Right renal cortex interstitium (tissue), 3 donors: ENCODE measurements around the gene SCLT1. TPM values are rescaled to one million over a fixed set of nuclear protein-coding genes. Genes with fewer than 3 reads are reported as not detected.
A peak's percentile ranks its signal among the peaks of the same experiment; 100 is the strongest.
"Not testable (repeated sequence)": the region's sequence is repeated elsewhere in the genome, so short reads cannot be mapped to it uniquely, and the experiment has no call there.

Experiments used
- DNase-seq, 3 donors: peaks; one replicate each; pipeline ENCODE4 v3.0.0-alpha.2; 2013; ENCODE audit warnings: low read depth in 3 of 3, low spot score in 2 of 3
- polyA plus RNA-seq, 3 donors: library from polyadenylated mRNA; unstranded; fragments of 120-200 nt; gene quantifications; one replicate each; pipeline ENCODE4 v1.2.1, GENCODE V29; 2013; ENCODE audit not compliant: insufficient read length in 3 of 3

The SCLT1 gene
- polyA plus RNA-seq, 3 donors, result 16.2 to 19.0 (median 17.3) TPM

DNA sequence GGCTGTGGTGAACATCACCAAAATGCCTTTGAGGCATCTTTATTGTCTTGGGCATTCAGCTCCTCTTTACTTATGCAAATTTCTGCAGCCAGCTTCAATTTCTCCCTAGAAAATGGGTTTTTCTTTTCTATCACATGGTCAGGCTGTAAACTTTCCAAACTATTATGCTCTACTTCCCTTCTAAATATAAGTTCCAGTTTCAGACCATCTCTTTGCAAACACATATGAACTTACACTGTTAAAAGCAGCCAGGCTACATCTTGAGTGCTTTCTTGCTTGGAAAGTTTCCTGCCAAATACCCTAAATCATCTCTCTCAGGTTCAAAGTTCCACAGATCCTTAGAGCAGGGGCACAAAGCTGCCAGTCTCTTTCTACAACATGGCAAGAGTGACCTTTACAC, 13.2 kb downstream of the SCLT1 start:
- DNase-seq, result no peak

DNA sequence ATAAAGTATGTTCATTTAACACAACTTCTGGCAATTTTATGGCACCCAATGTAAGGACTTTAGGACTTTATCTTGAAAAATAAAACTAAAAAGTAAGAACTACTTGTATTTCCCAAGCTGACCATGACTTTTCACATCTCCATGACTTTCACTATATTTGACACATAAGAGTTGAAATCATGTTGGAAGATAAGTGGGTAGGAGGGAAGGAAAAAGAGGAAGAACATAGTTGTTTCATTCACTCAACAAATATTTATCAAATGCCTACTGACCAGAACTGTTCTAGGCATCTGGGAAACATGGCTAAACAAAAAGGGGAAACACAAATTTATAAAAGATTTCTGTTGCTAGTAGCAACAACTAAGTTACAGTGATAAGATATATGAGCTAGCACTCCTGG, 16.0 kb downstream of the SCLT1 start:
- DNase-seq, result no peak

DNA sequence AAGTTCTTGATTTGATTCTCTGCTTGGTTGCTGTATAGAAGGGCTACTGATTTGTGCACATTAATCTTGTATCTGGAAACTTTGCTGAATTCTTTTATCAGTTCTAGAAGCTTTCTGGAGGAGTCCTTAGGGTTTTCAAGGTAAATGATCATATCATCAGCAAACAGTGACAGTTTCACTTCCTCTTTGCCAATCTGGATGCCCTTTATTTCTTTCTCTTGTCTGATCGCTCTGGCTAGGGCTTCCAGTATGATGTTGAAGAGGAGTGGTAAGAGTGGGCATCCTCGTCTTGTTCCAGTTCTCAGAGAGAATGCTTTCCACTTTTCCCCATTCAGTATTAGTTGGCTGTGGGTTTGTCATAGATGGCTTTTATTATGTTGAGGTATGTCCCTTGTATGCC, 23.8 kb downstream of the SCLT1 start:
- not testable (repeated sequence) for DNase-seq

DNA sequence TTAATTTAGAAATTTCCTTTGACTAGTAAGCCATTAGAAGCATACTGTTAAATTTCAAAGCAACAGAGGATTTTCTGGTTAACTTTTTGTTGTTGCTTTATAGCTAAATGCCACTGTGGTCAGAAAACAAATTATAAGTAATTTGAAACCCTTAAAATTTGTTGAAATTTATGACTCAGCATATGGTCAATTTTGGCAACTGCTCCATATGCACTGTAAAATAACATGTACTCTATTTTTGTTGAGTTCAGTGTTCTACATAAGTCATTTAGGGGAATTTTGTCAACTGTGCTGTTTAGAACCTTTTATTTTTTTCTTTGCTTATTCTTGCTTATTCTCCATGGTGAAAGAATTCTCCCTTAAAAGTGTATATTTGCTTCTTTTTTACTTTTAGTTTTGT, 28.6 kb downstream of the SCLT1 start:
- no peak for DNase-seq

DNA sequence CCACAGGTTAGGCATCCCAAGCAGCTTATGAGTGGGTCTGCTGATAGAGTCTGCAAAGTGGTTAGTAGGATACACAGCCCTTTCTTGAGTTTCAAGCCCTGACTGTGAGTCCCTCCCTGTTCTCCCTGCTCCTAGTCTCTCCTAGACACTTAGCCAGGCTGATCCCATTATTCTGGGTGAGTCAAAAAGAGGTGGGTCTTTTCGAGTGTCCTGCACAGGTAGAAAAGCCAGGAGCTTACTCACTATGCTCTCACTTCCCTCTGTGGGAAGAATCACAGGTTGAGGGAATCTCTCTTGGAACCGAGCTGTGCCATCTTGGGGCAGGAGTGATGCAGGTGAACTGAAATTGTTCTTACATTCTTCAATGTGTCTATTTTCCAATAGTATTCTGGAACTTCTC, 29.7 kb downstream of the SCLT1 start:
- DNase-seq, result no peak

DNA sequence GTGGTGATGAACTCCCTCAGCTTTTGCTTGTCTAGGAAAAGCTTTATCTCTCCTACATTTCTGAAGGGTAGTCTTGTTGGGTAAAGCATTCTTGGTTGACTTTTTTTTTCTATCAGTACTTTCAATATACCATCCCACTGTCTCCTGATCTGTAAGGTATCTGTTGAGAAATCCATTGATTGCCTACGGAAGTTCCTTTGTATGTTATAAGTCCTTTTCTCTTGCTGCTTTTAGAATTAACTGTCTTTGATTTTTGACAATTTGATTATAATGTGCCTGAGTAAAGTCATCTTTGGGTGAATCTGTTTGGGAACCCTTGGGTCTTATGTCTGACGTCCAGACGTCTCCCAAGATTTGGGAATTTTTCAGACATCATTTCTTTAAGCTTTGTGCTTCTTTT, 30.8 kb downstream of the SCLT1 start:
- no peak for DNase-seq

DNA sequence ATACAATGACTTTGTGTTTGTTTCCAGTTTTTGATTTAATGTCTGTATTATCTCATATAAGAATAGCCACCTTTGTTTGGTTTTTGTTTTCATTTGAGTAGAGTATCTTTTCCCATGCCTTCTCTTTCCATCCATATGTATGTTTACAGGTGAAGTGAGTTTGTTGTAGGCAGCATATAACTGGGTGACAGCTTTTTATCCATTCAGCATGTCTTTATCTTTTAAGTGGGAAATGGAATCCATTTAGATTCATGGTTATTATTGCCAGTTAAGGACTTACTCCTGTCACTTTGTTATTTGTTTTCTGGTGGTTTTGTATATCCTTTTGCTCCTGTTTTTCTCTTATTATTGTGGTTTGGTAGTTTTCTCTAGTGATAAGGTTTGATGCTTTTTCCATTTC, 34.3 kb downstream of the SCLT1 start:
- DNase-seq, result no peak

DNA sequence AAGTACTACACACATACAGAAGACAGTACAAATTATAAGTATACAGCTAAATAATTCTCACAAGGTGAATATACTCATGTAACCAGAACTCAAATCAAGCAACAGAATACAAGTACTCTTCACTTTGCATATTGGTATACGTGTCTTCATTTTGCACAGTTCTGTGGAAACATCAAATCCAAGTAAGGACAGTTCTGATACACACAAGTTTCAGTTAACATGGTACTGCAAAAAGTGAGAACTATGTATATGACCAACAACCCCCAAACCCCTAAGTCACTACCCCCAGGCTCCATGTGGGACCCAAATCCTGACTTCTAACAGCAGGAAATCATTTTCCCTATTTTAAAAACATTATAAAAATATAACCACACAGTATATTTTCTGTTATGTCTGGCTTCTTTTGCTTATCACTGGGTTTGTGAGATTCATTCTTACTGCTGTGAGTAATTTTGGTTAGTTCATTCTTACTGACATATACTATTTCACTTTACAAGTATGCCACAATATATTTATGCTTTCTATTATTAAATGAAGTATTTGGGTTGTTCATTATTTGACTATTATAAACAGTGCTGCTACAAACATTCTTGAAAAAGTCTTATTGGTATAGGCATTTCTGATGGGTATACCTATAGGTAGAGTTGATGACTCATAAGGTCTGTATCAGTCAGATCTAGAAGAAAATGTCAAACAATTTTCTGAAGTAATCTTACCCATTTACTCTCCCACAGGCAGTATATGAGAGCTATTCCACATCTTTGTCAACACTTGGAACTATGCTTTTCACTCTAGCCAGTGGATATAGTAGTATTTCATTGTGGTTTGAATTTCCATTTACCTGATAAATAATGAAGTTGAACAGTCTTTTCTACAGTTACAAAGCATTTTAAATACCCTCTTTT, 47.0 kb downstream of the SCLT1 start:
- no peak for DNase-seq

DNA sequence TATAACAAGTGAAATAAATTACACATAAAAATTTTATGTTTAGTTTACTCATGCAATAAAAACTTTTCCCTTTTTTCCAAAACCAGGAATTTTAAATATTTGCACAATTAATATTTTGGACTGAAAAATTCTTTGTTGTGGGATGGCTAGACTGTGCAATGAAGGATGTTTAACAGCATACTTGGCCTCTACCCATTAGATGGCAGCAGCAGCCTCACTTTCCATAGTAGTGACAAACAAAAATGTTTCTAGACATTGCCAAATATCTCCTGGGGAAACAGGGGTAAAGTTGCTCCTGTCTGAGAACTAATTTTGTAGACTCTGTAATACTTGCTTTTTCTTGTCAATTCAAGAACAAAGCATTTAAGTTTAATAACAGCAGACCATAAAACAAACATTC, 49.8 kb downstream of the SCLT1 start:
- no peak for DNase-seq

DNA sequence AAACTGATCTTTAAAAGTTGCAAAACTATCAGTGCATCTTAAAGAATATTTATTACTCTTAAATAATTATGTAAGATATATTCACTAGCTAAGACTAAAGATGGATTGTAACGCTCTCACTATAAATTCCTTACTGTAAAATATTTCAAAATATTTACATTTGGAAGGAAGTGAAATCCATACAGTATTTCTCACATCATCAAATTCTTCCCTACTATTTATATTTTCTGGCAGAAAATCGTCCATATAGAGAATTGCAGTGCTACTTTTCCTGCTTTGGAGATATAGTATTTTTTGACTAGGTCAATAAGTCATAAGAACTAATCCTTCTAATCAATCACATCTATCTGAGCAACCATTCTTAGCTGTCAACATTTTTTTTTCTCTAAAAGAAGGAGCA, 52.9 kb downstream of the SCLT1 start:
- no peak for DNase-seq

DNA sequence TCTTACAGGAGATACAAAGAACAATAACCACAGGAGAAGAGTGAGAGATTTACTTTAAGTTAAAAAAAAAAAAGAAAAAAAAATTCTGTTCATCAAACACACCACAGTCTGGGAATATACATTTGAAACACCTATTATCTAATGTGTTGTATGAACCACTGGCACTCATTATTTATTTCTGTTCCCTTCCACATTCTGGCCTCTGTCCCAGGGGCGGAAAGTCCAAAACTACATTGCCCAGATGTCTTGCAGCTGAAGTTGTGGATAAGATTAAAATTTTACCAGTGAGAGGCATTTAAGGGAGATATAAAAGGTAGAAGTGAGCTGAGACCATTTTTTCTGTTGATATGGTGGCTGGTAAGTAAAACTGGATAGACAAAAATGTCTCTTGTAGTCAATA, 56.2 kb downstream of the SCLT1 start:
- DNase-seq, result no peak

DNA sequence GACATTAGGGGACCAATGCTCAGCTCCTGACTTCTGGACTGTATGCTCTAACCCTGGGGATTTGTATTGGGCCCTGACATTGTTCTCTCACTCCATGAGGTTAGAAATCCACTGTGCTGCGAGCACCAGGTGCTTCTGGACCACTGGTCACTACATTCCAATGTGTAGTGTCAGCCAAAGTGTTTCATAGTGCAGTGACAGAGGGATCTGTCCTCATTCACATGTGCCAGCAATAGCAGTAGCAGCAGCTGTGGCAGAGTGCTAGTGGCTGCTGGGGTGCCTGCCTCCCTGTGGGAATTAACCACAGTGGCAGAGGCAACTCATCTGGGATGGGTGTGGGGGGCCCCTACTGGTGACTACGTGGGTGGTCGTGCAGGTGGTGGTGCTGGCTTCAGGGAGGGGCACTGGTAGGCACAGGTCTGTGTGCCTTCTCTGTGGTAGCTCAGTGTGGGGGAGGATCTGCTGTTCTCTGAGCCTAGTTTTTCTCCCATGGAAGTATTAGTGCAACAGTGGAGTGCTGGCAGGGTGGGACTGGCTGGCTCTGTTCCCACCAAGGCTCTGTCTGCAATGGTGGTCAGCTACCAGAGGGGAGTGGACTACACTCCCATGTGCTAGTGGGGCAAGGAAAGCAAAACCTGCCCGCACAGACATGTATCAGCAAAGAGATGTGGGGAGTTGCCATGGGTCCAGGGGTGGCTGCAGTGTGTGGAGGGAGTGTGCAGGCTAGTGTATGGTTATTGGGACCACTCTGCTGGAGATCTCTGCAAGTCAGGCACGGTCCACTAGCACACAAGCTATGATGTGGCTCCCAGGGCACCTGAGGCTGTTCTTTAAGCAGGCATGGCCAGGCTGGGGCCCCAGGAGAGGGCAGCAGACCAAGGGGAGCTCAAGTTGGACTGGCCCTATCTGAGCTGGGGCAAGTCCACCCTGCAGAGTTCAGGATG, 78.5 kb downstream of the SCLT1 start:
- DNase-seq, result no peak

DNA sequence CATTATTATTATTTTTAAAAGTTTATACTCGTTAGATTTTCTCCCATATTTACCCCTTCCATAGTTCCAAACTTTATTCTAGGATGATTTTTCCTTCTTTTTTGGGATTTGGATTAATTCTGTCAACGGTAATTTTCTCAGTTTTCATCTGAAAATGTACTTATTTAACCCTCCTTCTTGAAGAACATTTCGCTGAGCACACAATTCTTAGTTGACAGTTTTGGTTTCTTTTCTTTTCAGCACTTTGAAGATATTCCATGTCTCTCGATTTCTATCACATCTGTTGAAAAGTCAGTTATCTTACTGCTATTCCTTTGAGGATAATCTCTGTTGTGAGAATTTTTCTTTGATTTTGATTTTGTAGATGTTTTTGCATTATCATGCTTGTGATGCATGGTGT, 85.2 kb downstream of the SCLT1 start:
- DNase-seq, result no peak

DNA sequence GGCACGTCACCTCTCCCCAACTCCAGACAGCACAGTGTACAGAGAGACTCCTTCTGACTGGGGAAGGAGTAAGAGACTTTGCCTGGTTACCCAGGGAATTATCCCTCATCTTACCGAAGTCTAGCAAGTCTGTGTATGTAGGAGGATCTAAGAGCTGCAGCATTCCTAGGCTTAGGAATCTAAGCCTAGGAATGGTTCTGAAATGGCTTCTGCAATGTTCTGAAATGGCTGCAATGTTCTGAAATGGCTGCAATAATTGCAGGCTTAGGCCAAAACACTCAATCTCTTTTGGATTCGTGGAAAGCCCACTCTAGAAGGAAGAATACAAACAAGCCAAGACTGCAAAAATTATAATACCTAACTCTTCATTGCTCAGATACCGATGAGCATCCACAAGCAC, 106.4 kb downstream of the SCLT1 start:
- DNase-seq, result no peak

DNA sequence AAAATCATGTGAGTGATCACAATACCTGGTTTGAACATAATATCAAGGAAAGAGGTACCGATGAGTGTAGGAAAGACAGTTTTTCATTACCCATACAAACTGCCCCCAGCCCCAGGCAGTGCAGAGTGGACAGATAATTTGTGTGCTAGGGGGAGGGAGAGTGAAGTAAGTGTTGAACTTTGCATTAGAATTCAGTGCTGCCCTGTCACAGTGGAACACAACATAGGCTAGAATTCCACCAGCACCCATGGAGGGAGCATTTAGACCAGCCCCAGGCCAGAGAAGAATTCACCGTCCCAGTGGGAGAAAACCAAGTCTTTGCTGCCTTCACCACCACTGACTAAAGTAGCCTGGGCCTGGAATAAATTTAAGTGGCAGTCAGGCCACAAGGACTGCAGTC, 107.3 kb downstream of the SCLT1 start:
- no peak for DNase-seq

DNA sequence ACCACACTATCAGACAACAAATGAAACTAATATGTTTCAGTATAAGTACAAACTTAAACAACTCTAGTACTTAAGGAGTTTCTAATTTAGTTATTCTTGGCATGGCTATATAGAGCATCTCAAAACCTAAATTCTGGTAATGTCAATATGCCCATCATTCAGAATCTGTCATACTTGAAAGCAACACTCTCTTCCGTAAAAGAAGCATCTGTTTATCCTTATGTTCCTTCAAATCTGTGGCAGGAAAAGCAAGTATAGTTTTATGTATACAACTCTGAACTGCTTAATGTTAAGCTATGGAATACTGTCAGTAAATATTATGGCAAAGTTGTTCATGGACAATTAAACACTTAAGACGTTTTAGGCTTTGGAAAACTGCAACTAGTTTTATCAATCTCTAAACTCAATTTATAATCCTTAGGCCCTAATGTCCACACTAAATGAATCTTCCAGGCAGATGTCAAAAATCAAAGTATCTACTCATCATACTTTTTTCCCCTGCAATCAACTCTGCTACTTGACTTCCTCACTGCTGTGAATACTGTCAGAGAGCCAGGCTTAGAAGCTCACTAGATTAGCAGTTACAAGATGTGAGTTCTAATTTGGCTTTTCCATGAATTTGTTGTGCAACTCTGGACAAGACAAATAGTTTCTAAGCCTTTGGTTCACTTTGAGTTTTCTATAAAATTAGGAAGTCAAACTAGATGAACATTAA, 109.4 kb downstream of the SCLT1 start:
- no peak for DNase-seq

DNA sequence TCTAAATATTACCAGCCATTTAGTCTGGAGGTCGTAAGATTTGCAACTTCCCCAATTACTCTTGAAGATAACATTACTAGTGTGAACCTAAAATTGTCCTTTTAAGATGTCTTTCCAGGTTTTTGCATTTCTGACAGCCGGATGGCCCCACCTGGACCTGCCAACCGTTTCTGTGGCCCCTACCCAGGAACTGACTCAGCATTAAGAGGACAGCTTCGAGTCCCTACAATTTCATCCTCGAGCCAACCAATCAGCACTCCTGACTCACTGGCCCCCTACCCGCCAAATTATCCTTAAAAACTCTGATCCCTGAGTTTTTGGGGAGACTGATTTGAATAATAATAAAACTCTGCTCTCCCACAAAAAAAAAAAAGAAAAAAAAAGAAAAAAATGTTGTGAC, 112.0 kb downstream of the SCLT1 start:
- DNase-seq, result no peak

DNA sequence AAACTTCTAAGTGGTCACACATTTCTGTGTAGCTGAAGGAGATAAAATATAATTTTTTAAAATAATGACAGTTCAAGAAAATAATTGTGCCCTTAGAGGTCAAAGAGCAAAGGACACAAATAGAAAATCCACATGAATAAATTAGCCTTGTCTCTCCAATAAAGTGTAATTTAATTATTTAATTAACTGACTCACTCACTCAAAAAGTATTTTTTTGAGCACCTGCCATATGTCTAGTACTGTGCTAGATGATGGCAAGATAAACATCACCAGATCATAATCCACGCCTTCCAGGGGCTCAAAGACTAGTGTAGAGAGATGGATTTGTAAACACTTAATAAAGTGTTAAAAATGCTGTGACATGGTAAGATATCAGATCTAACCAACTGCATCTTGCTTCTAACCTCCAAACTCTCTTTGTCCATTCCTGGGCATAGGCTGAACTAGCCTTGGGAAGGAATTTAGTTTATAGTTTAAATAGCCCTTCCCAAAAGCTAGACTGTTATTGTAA, 112.5 kb downstream of the SCLT1 start:
- DNase-seq, result no peak

DNA sequence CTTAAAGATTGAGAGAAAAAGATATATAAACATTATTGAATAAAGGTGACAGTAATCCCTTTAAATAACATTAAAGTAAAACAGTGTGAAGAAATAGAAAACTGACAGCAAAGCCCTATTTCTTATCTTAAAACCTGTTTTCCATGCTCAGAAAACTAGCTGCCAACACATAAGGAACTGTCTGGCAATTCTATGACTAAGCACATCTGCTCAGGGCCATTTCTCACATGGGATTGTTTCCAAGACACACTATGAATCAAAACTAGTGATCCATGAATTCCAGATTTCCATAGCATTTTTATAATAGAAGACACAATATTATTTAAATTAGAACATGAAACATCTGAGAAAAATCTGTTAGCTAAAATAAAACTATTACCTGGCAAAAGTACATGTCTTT, 113.4 kb downstream of the SCLT1 start:
- DNase-seq, result no peak

DNA sequence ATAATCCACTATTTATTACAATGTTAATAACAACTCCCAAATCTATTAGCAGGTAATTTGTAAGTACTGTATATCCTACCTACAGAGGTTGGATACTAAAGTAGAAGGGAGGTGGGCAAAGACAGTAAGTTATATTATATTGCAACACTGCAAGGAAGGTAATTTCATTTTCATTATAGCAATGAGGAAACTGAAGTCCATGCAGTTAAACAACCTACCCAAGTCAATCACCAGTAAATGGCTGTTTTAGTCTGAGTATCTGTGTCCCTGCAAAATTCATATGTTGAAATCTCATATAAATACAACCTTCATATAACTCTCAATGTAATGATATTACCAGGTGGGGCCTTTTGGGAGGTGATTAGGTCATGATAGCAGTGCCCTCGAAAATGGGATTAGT, 114.4 kb downstream of the SCLT1 start:
- no peak for DNase-seq

DNA sequence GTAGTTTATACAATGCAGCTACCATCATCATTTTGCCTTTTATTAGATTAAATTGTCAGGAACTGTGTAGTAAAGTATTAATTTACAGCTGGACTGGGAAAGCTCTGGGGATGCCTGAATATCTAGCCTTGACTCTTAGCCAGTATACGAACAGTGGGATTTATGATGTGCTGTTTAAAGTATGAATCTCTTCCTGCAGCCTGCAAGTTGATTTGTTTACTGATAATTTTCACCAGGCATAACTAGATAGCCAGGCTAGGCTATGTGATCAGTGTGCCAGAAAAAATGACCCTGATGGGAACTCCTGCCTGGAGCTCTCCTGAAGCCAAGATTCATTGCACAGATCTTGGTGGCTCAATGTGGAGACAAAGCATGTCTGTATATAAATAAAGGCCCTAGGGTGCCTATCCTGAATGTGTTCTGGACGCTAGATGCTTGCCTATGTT, 119.2 kb downstream of the SCLT1 start:
- DNase-seq, result peak; percentile 13 to 16 (median 13)
